T-helper 1 cell treated with Interleukin-12 subunit alpha and Interleukin-12 subunit beta and Interleukin-4 antibody, amounts not matched to agents 30 μg/mL and 1 μg/mL, for 36 hours (primary cell): ENCODE results near the gene BOLL.
"Not testable (repeated sequence)": the region's sequence is repeated elsewhere in the genome, so short reads cannot be mapped to it uniquely, and the experiment has no call there.

Source experiments
- H3K27ac Mint-ChIP-seq: one replicate; pipeline ENCODE4 v1.8.0; 2021; ENCODE audit warnings: mild to moderate bottlenecking, mixed read lengths
- H3K27me3 Mint-ChIP-seq: one replicate; pipeline ENCODE4 v1.8.0; 2021; ENCODE audit warnings: low read depth, mixed read lengths
- H3K36me3 Mint-ChIP-seq: one replicate; pipeline ENCODE4 v1.8.0; 2021; ENCODE audit warnings: low read depth, mixed read lengths
- H3K4me1 Mint-ChIP-seq: one replicate; pipeline ENCODE4 v1.8.0; 2021; ENCODE audit warnings: low read depth, mixed read lengths
- H3K4me3 Mint-ChIP-seq: one replicate; pipeline ENCODE4 v1.8.0; 2021; ENCODE audit warnings: mild to moderate bottlenecking, moderate library complexity, mixed read lengths
- H3K9me3 Mint-ChIP-seq: one replicate; pipeline ENCODE4 v1.8.0; 2021; ENCODE audit warnings: mixed read lengths

The BOLL gene

DNA sequence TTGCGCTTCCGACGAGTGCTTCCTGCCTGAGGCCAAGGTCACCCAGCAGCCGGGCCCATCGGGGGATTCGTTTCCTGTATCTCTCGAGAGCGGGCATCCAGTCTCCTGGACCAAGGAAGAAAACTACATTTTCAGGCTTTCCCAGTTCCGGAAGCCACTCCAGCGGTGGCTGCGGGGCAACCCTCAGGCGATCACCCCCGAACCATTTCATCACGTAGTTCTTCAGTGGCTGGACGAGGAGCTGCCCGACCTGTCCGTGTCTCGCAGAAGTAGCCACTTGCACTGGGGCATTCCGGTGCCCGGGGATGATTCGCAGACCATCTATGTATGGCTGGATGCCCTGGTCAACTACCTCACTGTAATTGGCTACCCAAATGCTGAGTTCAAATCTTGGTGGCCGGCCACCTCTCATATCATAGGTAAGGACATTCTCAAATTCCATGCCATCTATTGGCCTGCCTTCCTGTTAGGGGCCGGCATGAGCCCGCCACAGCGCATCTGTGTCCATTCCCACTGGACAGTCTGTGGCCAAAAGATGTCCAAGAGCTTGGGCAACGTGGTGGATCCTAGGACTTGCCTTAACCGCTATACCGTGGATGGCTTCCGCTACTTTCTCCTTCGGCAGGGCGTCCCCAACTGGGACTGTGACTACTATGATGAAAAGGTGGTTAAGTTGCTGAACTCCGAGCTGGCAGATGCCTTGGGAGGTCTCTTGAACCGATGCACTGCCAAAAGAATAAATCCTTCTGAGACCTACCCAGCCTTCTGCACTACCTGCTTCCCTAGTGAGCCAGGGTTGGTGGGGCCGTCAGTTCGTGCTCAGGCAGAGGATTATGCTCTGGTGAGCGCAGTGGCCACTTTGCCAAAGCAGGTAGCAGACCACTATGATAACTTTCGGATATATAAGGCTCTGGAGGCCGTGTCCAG is 78.9 kb downstream of the BOLL start:
- H3K27me3 Mint-ChIP-seq, result peaks cover 4% of the 10 kb centered on the region
- peaks cover 7% of the 10 kb centered on the region for H3K36me3 Mint-ChIP-seq
- H3K9me3 Mint-ChIP-seq, result peaks cover 3% of the 10 kb centered on the region
- peak overlapping the region; percentile 78 for H3K4me3 Mint-ChIP-seq
- peaks cover 35% of the 10 kb centered on the region for H3K4me1 Mint-ChIP-seq
- H3K27ac Mint-ChIP-seq, result peak overlapping the region; percentile 81

DNA sequence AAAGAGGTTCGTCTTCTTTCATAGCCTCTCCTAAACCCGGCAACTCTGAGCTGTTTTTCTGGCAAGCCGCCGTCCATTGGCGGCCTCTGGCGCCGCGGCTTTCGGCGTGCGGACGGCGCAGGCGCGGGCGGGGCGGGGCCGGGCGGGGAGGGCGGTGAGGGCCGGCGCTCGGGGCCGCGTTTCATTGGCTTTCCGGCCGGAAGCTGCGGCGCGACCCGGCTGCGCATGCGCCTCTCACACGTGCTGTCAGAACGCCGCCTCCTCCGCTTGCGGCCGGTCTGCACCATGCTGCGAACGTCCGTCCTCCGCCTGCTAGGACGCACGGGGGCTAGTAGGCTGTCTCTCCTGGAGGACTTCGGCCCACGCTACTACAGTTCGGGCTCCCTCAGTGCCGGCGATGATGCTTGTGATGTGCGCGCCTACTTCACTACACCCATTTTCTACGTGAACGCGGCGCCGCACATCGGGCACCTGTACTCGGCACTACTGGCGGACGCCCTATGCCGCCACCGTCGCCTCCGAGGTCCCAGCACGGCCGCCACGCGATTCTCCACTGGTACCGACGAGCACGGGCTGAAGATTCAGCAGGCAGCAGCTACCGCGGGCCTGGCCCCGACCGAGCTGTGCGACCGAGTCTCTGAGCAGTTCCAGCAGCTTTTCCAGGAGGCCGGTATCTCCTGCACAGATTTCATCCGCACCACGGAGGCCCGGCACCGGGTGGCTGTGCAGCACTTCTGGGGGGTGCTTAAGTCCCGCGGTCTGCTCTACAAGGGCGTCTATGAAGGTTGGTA is 79.8 kb downstream of the BOLL start, which contains the start of gene MARS2:
Gene MARS2 (plus strand): TSS at position 249 of the 791 bp plus-strand sequence. CDS start 37 bp downstream, at position 286.
- H3K4me3 Mint-ChIP-seq, result peak within 1 kb of the TSS; percentile 78
- peaks cover 7% of the 10 kb centered on the region for H3K36me3 Mint-ChIP-seq
- H3K27ac Mint-ChIP-seq, result peak within 1 kb of the TSS; percentile 81
- H3K27me3 Mint-ChIP-seq, result peaks cover 4% of the 10 kb centered on the region
- H3K4me1 Mint-ChIP-seq, result peaks cover 37% of the 10 kb centered on the region
- peaks cover 3% of the 10 kb centered on the region for H3K9me3 Mint-ChIP-seq

- Mint-ChIP-seq H3K27ac (peak overlapping the region; percentile 79), H3K4me3 (peak overlapping the region; percentile 78), H3K36me3 (peaks cover 6% of the 10 kb centered on the region), H3K9me3 (peaks cover 3% of the 10 kb centered on the region), H3K4me1 (peaks cover 31% of the 10 kb centered on the region), H3K27me3 (peaks cover 4% of the 10 kb centered on the region)
Measured at GRCh38 chr2:197704434-197705120, 80.5 kb downstream of the BOLL start.

DNA sequence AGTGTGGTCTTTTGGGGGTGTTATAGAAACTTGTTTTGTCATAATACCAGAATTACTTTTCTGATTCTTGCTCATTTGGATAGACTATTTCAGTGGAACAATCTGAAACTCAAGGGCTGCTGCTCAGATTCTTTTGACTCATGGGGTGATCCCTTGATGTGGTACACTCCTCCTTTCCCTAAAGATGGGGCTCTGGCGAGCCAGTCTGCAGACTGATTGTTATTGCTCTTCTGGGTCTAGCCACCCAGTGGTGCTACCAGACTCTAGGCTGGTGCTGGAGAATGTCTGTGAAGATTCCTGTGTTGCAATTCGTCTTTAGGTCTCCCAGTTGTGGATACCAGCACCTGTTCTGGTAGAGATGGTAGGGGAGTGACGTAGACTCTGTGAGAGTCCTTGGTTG is 84.2 kb downstream of the BOLL start:
- peaks cover 4% of the 10 kb centered on the region for H3K27me3 Mint-ChIP-seq
- no peak overlapping the region for H3K27ac Mint-ChIP-seq
- H3K9me3 Mint-ChIP-seq, result peaks cover 7% of the 10 kb centered on the region
- H3K36me3 Mint-ChIP-seq, result peaks cover 3% of the 10 kb centered on the region
- peaks cover 19% of the 10 kb centered on the region for H3K4me1 Mint-ChIP-seq
- H3K4me3 Mint-ChIP-seq, result no peak overlapping the region

DNA sequence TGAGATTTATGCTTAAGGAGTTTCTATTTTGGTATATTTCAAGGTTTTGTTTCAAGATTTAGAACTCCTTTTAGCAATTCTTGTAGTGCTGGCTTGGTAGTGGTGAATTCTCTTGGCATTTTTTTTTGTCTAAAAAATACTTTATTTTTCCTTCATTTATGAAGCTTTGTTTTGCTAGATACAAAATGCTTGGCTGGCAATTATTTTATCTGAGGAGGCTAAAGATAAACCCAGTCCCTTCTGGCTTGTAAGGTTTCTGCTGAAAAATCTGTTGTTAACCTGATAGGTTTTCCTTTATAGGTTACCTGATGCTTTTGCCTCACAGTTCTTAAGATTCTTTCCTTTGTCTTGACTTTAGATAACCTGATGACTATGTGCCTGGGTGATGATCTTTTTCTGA is 85.4 kb downstream of the BOLL start:
- H3K9me3 Mint-ChIP-seq, H3K4me3 Mint-ChIP-seq, H3K36me3 Mint-ChIP-seq, H3K27me3 Mint-ChIP-seq, H3K27ac Mint-ChIP-seq: not testable (repeated sequence)
- H3K4me1 Mint-ChIP-seq, result peaks cover 16% of the 10 kb centered on the region

GRCh38 chr2:197696571-197696970 is 88.5 kb downstream of the BOLL start:
- not testable (repeated sequence) for H3K27ac Mint-ChIP-seq, H3K4me3 Mint-ChIP-seq, H3K27me3 Mint-ChIP-seq, H3K9me3 Mint-ChIP-seq, H3K36me3 Mint-ChIP-seq
- H3K4me1 Mint-ChIP-seq, result peaks cover 14% of the 10 kb centered on the region

DNA sequence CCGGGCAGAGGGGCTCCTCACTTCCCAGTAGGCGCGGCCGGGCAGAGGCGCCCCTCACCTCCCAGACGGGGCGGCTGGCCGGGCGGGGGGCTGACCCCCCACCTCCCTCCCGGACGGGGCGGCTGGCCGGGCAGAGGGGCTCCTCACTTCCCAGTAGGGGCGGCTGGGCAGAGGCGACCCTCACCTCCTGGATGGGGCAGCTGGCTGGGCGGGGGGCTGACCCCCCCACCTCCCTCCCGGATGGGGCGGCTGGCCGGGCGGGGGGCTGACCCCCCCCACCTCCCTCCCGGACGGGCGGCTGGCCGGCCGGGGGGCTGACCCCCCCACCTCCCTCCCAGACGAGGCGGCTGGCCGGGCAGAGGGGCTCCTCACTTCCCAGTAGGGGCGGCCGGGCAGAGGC is 89.1 kb downstream of the BOLL start:
- H3K27me3 Mint-ChIP-seq, H3K9me3 Mint-ChIP-seq, H3K36me3 Mint-ChIP-seq, H3K27ac Mint-ChIP-seq, H3K4me3 Mint-ChIP-seq: not testable (repeated sequence)
- peaks cover 12% of the 10 kb centered on the region for H3K4me1 Mint-ChIP-seq

DNA sequence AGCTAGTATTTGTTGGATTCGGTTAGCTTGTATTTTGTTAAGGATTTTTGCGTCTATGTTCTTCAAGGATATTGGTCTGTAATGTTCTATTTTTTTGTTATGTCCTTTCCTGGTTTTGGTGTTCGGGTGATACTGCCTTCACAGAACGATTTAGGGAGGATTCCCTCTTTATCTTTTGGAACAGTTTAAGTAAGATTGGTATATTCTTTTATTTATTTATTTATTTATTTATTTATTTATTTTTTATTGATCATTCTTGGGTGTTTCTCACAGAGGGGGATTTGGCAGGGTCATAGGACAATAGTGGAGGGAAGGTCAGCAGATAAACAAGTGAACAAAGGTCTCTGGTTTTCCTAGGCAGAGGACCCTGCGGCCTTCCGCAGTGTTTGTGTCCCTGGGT is 89.9 kb downstream of the BOLL start:
- H3K9me3 Mint-ChIP-seq, H3K27ac Mint-ChIP-seq, H3K27me3 Mint-ChIP-seq, H3K4me1 Mint-ChIP-seq, H3K36me3 Mint-ChIP-seq, H3K4me3 Mint-ChIP-seq: not testable (repeated sequence)

DNA sequence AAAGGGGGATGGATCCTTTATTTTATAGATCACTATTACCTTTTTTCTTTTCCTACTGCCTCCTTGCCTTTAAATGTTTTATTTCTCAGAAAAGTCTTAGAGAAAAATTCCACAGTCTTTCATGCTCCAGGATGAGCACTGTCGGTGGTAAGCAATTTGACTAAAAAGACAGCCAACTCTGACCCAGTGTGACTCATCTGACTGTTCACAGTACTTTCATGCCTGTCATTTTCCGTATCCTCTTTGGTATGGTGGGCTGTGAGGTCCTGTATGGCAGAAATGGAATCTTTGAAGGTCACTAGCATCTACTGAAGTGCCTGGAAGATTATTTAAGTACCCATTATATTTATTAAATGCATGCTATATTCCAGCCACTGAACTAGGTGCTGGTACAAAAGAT is 107.6 kb downstream of the BOLL start:
- Mint-ChIP-seq H3K4me1 (no peaks in the 10 kb centered on the region), H3K4me3 (no peak overlapping the region)

DNA sequence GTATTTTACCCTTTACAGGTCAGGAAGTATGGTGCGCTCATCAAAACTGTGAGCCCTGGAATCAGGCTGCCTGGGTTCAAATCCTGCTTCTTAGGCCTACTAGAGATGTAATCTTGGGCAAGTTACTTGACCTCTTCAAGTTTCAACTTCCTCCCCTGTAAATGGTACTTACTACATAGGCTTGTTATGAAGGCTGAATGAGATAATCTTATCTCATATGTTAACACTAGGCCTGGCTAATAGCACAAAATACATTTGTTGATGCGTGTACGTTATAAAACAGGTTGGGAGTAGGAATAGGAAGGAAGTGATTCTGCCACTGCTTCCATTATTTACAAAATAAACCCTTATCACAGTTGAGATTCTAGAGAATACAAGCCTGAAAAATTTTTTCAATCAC is 108.1 kb downstream of the BOLL start:
- no peaks in the 10 kb centered on the region for H3K9me3 Mint-ChIP-seq
- H3K27ac Mint-ChIP-seq, result no peak overlapping the region
- peaks cover 13% of the 10 kb centered on the region for H3K27me3 Mint-ChIP-seq
- H3K4me1 Mint-ChIP-seq, result no peaks in the 10 kb centered on the region
- no peak overlapping the region for H3K4me3 Mint-ChIP-seq
- no peaks in the 10 kb centered on the region for H3K36me3 Mint-ChIP-seq

More for the DNA sequence above, 107.6 kb downstream of the BOLL start:
- Mint-ChIP-seq H3K9me3 (no peaks in the 10 kb centered on the region), H3K27me3 (peaks cover 12% of the 10 kb centered on the region), H3K27ac (no peak overlapping the region), H3K36me3 (no peaks in the 10 kb centered on the region)
